Natural killer cell treated with Interleukin-12 subunit alpha and Interleukin-12 subunit beta and Interleukin-15 and Interleukin-18, amount 100 ng/mL, for 72 hours (primary cell): ENCODE results near the gene HMGB4. TPM values are rescaled to one million over a fixed set of nuclear protein-coding genes. Genes with fewer than 3 reads are reported as not detected.

Experiments used
- ATAC-seq, 2 donors: fragments of 150-1000 bp; cut with Tn5 transposase in 1 of 2; sonication (Bioruptor Pico), chemical (Tn5 transposase) in 1 of 2; 2 replicates each; pipeline ENCODE4 v1.10.0; 2021
- DNase-seq: peaks from one replicate; pipeline ENCODE4 v3.0.0; 2022; ENCODE audit warnings: low spot score
- H3K27ac Mint-ChIP-seq, 2 donors: 1 replicate in 1 of 2; 2 replicates in 1 of 2; pipeline ENCODE4 v1.8.0; 2022; ENCODE audit warnings: mixed read lengths in 2 of 2, mild to moderate bottlenecking in 1 of 2, moderate library complexity in 1 of 2
- H3K27me3 Mint-ChIP-seq, 2 donors: 1 replicate in 1 of 2; 2 replicates in 1 of 2; pipeline ENCODE4 v1.8.0; 2022; ENCODE audit warnings: mixed read lengths in 2 of 2
- H3K36me3 Mint-ChIP-seq: one replicate; pipeline ENCODE4 v1.8.0; 2022; ENCODE audit warnings: mixed read lengths
- H3K4me1 Mint-ChIP-seq, 2 donors: 1 replicate in 1 of 2; 2 replicates in 1 of 2; pipeline ENCODE4 v1.8.0; 2022; ENCODE audit warnings: low read depth in 2 of 2, mixed read lengths in 2 of 2, mild to moderate bottlenecking in 1 of 2
- H3K4me3 Mint-ChIP-seq: one replicate; pipeline ENCODE4 v1.8.0; 2022; ENCODE audit warnings: mixed read lengths
- H3K9me3 Mint-ChIP-seq: 2 replicates; pipeline ENCODE4 v1.8.0; 2022; ENCODE audit warnings: mixed read lengths
- total RNA-seq, 2 donors: library from RNA; stranded (reverse); gene quantifications; one replicate each; pipeline ENCODE4 v1.2.3, GENCODE V29; 2022

The HMGB4 gene
- total RNA-seq, 2 donors from 2014 or later = not detected

- Mint-ChIP-seq H3K9me3 (no peaks in the 10 kb centered on the region), H3K4me3 (no peak overlapping the region)
- no peak for ATAC-seq
Observed at GRCh38 chr1:33895396-33895795, 31.5 kb downstream of the HMGB4 start.

GRCh38 chr1:33895976-33896375 lies 32.1 kb downstream of the HMGB4 start:
- no peak for ATAC-seq
- H3K27me3 Mint-ChIP-seq = peaks cover 8 to 19% of the 10 kb centered on the region in 2 donors
- H3K27ac Mint-ChIP-seq = no peak overlapping the region
- H3K9me3 Mint-ChIP-seq = no peaks in the 10 kb centered on the region
- H3K4me1 Mint-ChIP-seq = no peaks in the 10 kb centered on the region
- no peak overlapping the region for H3K4me3 Mint-ChIP-seq
- no peak for DNase-seq
- H3K36me3 Mint-ChIP-seq = no peaks in the 10 kb centered on the region

More at GRCh38 chr1:33895396-33895795, 31.5 kb downstream of the HMGB4 start:
- Mint-ChIP-seq H3K27me3 (peaks cover 5 to 19% of the 10 kb centered on the region in 2 donors), H3K27ac (no peak overlapping the region), H3K4me1 (no peaks in the 10 kb centered on the region), H3K36me3 (no peaks in the 10 kb centered on the region)
- DNase-seq = no peak

- ATAC-seq = no peak
- peaks cover 8 to 19% of the 10 kb centered on the region in 2 donors for H3K27me3 Mint-ChIP-seq
- no peaks in the 10 kb centered on the region for H3K36me3 Mint-ChIP-seq
- no peak overlapping the region for H3K27ac Mint-ChIP-seq
- DNase-seq = no peak
- H3K4me3 Mint-ChIP-seq = no peak overlapping the region
- H3K9me3 Mint-ChIP-seq = no peaks in the 10 kb centered on the region
- H3K4me1 Mint-ChIP-seq = no peaks in the 10 kb centered on the region
Observed at GRCh38 chr1:33897092-33897725, 33.3 kb downstream of the HMGB4 start.

GRCh38 chr1:33898406-33898805 lies 34.5 kb downstream of the HMGB4 start:
- peaks cover 8 to 21% of the 10 kb centered on the region in 2 donors for H3K27me3 Mint-ChIP-seq
- H3K36me3 Mint-ChIP-seq = no peaks in the 10 kb centered on the region
- H3K27ac Mint-ChIP-seq = no peak overlapping the region
- DNase-seq = no peak
- ATAC-seq = no peak
- no peak overlapping the region for H3K4me3 Mint-ChIP-seq
- H3K9me3 Mint-ChIP-seq = no peaks in the 10 kb centered on the region
- H3K4me1 Mint-ChIP-seq = peaks cover 0 to 2% of the 10 kb centered on the region in 2 donors

GRCh38 chr1:33898881-33899280 lies 35.0 kb downstream of the HMGB4 start:
- Mint-ChIP-seq H3K4me3 (no peak overlapping the region), H3K4me1 (peaks cover 0 to 6% of the 10 kb centered on the region in 2 donors), H3K9me3 (no peaks in the 10 kb centered on the region), H3K36me3 (no peaks in the 10 kb centered on the region), H3K27me3 (peaks cover 12 to 25% of the 10 kb centered on the region in 2 donors), H3K27ac (no peak overlapping the region)
- no peak for DNase-seq
- ATAC-seq = no peak

GRCh38 chr1:33899746-33900145 lies 35.9 kb downstream of the HMGB4 start:
- no peak for DNase-seq
- Mint-ChIP-seq H3K27ac (no peak overlapping the region), H3K9me3 (no peaks in the 10 kb centered on the region), H3K27me3 (peaks cover 15 to 24% of the 10 kb centered on the region in 2 donors), H3K36me3 (no peaks in the 10 kb centered on the region), H3K4me3 (no peak overlapping the region), H3K4me1 (peaks cover 0 to 7% of the 10 kb centered on the region in 2 donors)
- ATAC-seq = no peak

- DNase-seq = no peak
Observed at GRCh38 chr1:33902486-33903209, 38.8 kb downstream of the HMGB4 start.

GRCh38 chr1:33903210-33903589 lies 39.3 kb downstream of the HMGB4 start:
- Mint-ChIP-seq H3K27me3 (peaks cover 26 to 31% of the 10 kb centered on the region in 2 donors), H3K36me3 (no peaks in the 10 kb centered on the region), H3K4me1 (peaks cover 0 to 7% of the 10 kb centered on the region in 2 donors), H3K27ac (no peak overlapping the region), H3K4me3 (no peak overlapping the region), H3K9me3 (no peaks in the 10 kb centered on the region)
- no peak for ATAC-seq
- DNase-seq = no peak

More at GRCh38 chr1:33902486-33903209, 38.8 kb downstream of the HMGB4 start:
- Mint-ChIP-seq H3K9me3 (no peaks in the 10 kb centered on the region), H3K27me3 (peaks cover 26 to 31% of the 10 kb centered on the region in 2 donors), H3K4me1 (peaks cover 0 to 7% of the 10 kb centered on the region in 2 donors), H3K36me3 (no peaks in the 10 kb centered on the region), H3K4me3 (no peak overlapping the region), H3K27ac (no peak overlapping the region)
- ATAC-seq = peak in 1 of 2 donors; percentile 45

- peaks cover 0 to 7% of the 10 kb centered on the region in 2 donors for H3K4me1 Mint-ChIP-seq
- ATAC-seq (no peak), DNase-seq (no peak)
- peaks cover 24 to 42% of the 10 kb centered on the region in 2 donors for H3K27me3 Mint-ChIP-seq
- H3K9me3 Mint-ChIP-seq = no peaks in the 10 kb centered on the region
- no peak overlapping the region for H3K27ac Mint-ChIP-seq
- no peaks in the 10 kb centered on the region for H3K36me3 Mint-ChIP-seq
- H3K4me3 Mint-ChIP-seq = no peak overlapping the region
Observed at GRCh38 chr1:33905241-33905640, 41.4 kb downstream of the HMGB4 start.

- H3K4me3 Mint-ChIP-seq = no peak overlapping the region
- no peak for DNase-seq
- no peaks in the 10 kb centered on the region for H3K9me3 Mint-ChIP-seq
- peaks cover 22 to 47% of the 10 kb centered on the region in 2 donors for H3K27me3 Mint-ChIP-seq
- peaks cover 0 to 7% of the 10 kb centered on the region in 2 donors for H3K4me1 Mint-ChIP-seq
- H3K27ac Mint-ChIP-seq = no peak overlapping the region
- ATAC-seq = no peak
- no peaks in the 10 kb centered on the region for H3K36me3 Mint-ChIP-seq
Observed at GRCh38 chr1:33906156-33906555, 42.3 kb downstream of the HMGB4 start.

GRCh38 chr1:33908324-33908956 lies 44.6 kb downstream of the HMGB4 start:
- Mint-ChIP-seq H3K9me3 (no peaks in the 10 kb centered on the region), H3K27me3 (peaks cover 27 to 49% of the 10 kb centered on the region in 2 donors)

More at GRCh38 chr1:33908324-33908956, 44.6 kb downstream of the HMGB4 start:
- no peak overlapping the region for H3K4me3 Mint-ChIP-seq
- no peak for ATAC-seq
- no peak for DNase-seq
- peaks cover 0 to 5% of the 10 kb centered on the region in 2 donors for H3K4me1 Mint-ChIP-seq
- H3K36me3 Mint-ChIP-seq = no peaks in the 10 kb centered on the region
- H3K27ac Mint-ChIP-seq = no peak overlapping the region
